Ishikawa (cell line): Measurements from ENCODE around the gene MEG3.

Experiments used
- EP300 ChIP-seq: IDR thresholded peaks from 2 replicates; pipeline ENCODE4 v1.6.1; 2012; ENCODE audit warnings: borderline replicate concordance
- FOXM1 ChIP-seq: IDR thresholded peaks from 2 replicates; pipeline ENCODE4 v1.6.1; 2012; ENCODE audit warnings: low read depth, borderline replicate concordance
- NFIC ChIP-seq: IDR thresholded peaks from 2 replicates; pipeline ENCODE4 v1.6.1; 2012
- RAD21 ChIP-seq: IDR thresholded peaks from 2 replicates; pipeline ENCODE4 v1.6.1; 2012; ENCODE audit warnings: low read depth
- REST ChIP-seq: IDR thresholded peaks from 2 replicates; pipeline ENCODE4 v1.6.1; 2012; ENCODE audit warnings: low read depth, mild to moderate bottlenecking
- TAF1 ChIP-seq: IDR thresholded peaks from 2 replicates; pipeline ENCODE4 v1.6.1; 2012; ENCODE audit warnings: low read depth, mild to moderate bottlenecking
- TEAD4 ChIP-seq: IDR thresholded peaks from 2 replicates; pipeline ENCODE4 v1.6.1; 2012
- USF1 ChIP-seq: IDR thresholded peaks from 2 replicates; pipeline ENCODE4 v1.6.1; 2012
- YY1 ChIP-seq: IDR thresholded peaks from 2 replicates; pipeline ENCODE4 v1.6.1; 2012; ENCODE audit warnings: low read depth

DNA sequence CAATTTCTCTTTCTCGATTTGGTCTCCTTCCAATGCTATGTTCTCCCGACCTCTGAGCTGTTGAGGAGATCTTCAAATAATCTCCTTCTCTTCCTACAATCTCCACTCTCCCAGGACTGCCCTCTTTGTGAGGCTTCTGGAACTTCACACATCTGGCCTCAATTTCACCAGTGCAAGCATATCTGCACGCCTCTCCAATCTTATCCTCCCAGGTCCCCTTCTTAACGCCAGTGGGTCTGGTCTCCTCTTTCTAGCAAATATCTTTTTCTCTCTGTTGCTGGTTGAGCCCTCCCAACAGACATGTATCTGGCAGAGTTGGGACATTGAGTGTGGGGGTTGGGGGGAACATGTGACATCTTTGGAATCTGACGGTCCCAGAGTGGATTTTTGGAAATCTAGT, 59.7 kb downstream of the MEG3 start:
- TF ChIP-seq FOXM1 (no peak), RAD21 (no peak), TEAD4 (no peak), EP300 (no peak), YY1 (no peak), NFIC (no peak), TAF1 (no peak), USF1 (no peak), REST (no peak)
